WTC11 (cell line): ENCODE measurements around the gene RRAS. TPM values are rescaled to one million over a fixed set of nuclear protein-coding genes. Genes with fewer than 3 reads are reported as not detected.

ENCODE experiments used
- CREM ChIP-seq: sonication (generic); formaldehyde crosslinking; IDR thresholded peaks from 2 replicates; pipeline ENCODE4 v1.8.1; 2022; ENCODE audit warnings: mild to moderate bottlenecking, missing genetic modification reagents, moderate library complexity
- FOXJ3 ChIP-seq: sonication (generic); formaldehyde crosslinking; IDR thresholded peaks from 2 replicates; pipeline ENCODE4 v1.9.0; 2021; ENCODE audit warnings: missing genetic modification reagents, mild to moderate bottlenecking, borderline replicate concordance
- FOXK1 ChIP-seq: sonication (generic); formaldehyde crosslinking; IDR thresholded peaks from 2 replicates; pipeline ENCODE4 v1.8.0; 2022; ENCODE audit warnings: mild to moderate bottlenecking, moderate library complexity, missing genetic modification reagents
- FOXP1 ChIP-seq: sonication (generic); formaldehyde crosslinking; IDR thresholded peaks from 2 replicates; pipeline ENCODE4 v1.8.0; 2022; ENCODE audit warnings: missing genetic modification reagents, mild to moderate bottlenecking, moderate library complexity, borderline replicate concordance
- KAT7 ChIP-seq: sonication (generic); formaldehyde crosslinking; IDR thresholded peaks from 2 replicates; pipeline ENCODE4 v1.8.1; 2023; ENCODE audit warnings: missing genetic modification reagents, mild to moderate bottlenecking, borderline replicate concordance
- MXD4 ChIP-seq: fragments of 250-450 bp; sonication (Bioruptor Pico); IDR thresholded peaks from 2 replicates; pipeline ENCODE4 v1.8.0; 2021; ENCODE audit warnings: mild to moderate bottlenecking, moderate library complexity, borderline replicate concordance
- SMAD3 ChIP-seq: sonication (generic); formaldehyde crosslinking; IDR thresholded peaks from 2 replicates; pipeline ENCODE4 v1.8.0; 2022; ENCODE audit warnings: missing genetic modification reagents, mild to moderate bottlenecking, borderline replicate concordance
- TEAD1 ChIP-seq: sonication (generic); formaldehyde crosslinking; IDR thresholded peaks from 2 replicates; pipeline ENCODE4 v1.8.0; 2022; ENCODE audit warnings: mild to moderate bottlenecking, missing genetic modification reagents
- TP53 ChIP-seq: sonication (generic); formaldehyde crosslinking; IDR thresholded peaks from 2 replicates; pipeline ENCODE4 v1.8.1; 2023; ENCODE audit warnings: mild to moderate bottlenecking, missing genetic modification reagents
- ZBTB21 ChIP-seq: sonication (generic); formaldehyde crosslinking; IDR thresholded peaks from 2 replicates; pipeline ENCODE4 v1.8.1; 2023; ENCODE audit warnings: mild to moderate bottlenecking, missing genetic modification reagents, borderline replicate concordance
- ZNF232 ChIP-seq: sonication (generic); formaldehyde crosslinking; IDR thresholded peaks from 2 replicates; pipeline ENCODE4 v1.8.0; 2022; ENCODE audit warnings: mild to moderate bottlenecking, missing genetic modification reagents
- total RNA-seq: library from RNA; stranded (reverse); gene quantifications from 3 replicates; pipeline ENCODE4 v1.2.3, GENCODE V29; 2021
- TF ChIP-seq, protein P1 (sequence below): fragments of 250-450 bp; sonication (Bioruptor Pico); conservative IDR thresholded peaks from 2 replicates; pipeline ENCODE4 v1.9.0; 2021; ENCODE audit warnings: mild to moderate bottlenecking
- TF ChIP-seq, protein P2 (sequence below): sonication (generic); formaldehyde crosslinking; IDR thresholded peaks from 2 replicates; pipeline ENCODE4 v1.8.0; 2022; ENCODE audit warnings: mild to moderate bottlenecking, missing genetic modification reagents
- TF ChIP-seq, protein P3 (sequence below): fragments of 250-450 bp; sonication (Bioruptor Pico); IDR thresholded peaks from 2 replicates; pipeline ENCODE4 v1.9.0; 2021; ENCODE audit warnings: moderate library complexity, mild to moderate bottlenecking, inconsistent platforms, borderline replicate concordance
- TF ChIP-seq, protein P4 (sequence below): sonication (generic); formaldehyde crosslinking; IDR thresholded peaks from 2 replicates; pipeline ENCODE4 v1.8.0; 2022; ENCODE audit warnings: mild to moderate bottlenecking, missing genetic modification reagents
- TF ChIP-seq, protein P5 (sequence below): fragments of 250-450 bp; sonication (Bioruptor Pico); IDR thresholded peaks from 2 replicates; pipeline ENCODE4 v1.9.0; 2021; ENCODE audit warnings: mild to moderate bottlenecking, borderline replicate concordance
- TF ChIP-seq, protein P6 (sequence below): sonication (generic); formaldehyde crosslinking; IDR thresholded peaks from 2 replicates; pipeline ENCODE4 v1.8.1; 2022; ENCODE audit warnings: mild to moderate bottlenecking, missing genetic modification reagents, moderate library complexity, borderline replicate concordance
- TF ChIP-seq, protein P7 (sequence below): sonication (generic); formaldehyde crosslinking; IDR thresholded peaks from 2 replicates; pipeline ENCODE4 v1.8.0; 2022; ENCODE audit warnings: mild to moderate bottlenecking, missing genetic modification reagents
- TF ChIP-seq, protein P8 (sequence below): sonication (generic); formaldehyde crosslinking; conservative IDR thresholded peaks from 2 replicates; pipeline ENCODE4 v1.8.1; 2022; ENCODE audit warnings: mild to moderate bottlenecking, missing genetic modification reagents
- TF ChIP-seq, protein P9 (sequence below): fragments of 250-450 bp; sonication (Bioruptor Pico); IDR thresholded peaks from 2 replicates; pipeline ENCODE4 v2.1.2; 2022; ENCODE audit warnings: mild to moderate bottlenecking, moderate library complexity
- TF ChIP-seq, protein P10 (sequence below): sonication (generic); formaldehyde crosslinking; IDR thresholded peaks from 2 replicates; pipeline ENCODE4 v1.8.1; 2022; ENCODE audit warnings: mild to moderate bottlenecking, moderate library complexity, missing genetic modification reagents

RRAS gene
- total RNA-seq, 1 experiment from 2014 or later = 11.4 TPM

DNA sequence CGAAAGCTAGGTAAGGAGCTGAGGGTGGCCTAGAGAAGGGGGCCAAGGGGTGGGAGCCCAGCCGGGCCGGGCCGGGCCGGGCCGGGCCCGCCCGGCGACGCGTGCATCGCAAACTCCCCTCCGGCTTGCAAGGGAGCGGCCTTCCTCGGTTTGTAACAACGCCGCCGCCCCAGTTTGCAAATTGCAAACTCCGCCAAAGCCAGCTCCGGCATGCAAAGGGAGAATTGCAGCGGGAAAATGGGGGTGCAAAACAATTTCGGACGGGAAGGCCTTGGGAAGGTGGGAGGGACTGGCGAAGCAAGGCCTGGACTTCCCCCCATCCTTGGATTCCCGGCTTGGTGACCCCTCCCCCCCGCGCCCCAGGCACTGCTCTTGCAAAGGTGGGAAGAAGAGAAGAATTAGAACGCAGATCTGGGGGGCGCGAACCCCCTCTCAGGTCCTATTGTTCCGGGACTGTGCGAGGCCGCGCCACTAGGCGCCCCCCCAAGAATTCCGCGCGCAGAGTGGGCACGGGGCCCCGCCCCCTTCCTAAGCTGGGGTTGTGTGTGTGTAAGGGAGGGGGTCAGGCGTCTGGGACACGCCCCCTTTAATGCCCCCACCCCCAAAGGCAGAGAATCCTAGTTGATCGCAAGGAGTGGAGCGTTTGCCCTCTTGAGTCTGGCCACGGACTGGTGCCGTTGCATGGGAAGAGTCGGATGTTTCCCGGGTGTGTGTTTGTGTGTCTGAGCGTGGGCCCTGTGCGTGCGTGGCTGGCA, 48.0 kb downstream of the RRAS start (continued):
- TF ChIP-seq, protein P1, sequence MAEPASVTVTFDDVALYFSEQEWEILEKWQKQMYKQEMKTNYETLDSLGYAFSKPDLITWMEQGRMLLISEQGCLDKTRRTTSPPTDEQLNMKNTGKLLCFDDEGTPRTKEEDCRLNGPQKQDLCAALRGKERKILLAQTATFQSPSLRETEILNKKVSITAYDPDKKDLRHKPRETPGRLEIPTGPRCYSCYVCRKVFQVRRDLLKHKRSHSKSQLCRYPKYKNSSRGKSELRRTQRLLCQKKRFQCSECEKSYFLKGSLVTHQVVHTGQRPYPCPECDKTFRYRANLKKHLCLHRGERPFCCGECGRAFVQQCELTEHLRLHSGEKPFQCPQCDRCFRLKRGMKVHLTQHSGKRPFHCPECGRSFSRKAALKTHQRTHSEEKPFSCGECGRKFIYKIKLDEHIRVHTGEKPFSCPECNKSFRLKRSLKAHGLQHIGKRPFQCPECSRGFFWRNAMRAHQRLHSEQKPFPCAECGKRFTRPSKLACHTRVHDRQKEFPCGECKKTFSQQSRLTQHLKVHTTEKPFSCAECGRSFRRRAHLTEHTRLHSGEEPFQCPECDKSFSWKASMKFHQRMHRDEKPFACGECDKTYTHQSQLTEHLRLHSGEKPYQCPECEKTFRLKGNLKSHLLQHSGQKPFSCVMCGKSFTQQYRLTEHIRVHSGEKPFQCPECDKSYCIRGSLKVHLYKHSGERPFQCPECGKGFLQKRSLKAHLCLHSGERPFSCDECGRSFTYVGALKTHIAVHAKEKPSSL = no peak
- TF ChIP-seq MXD4 (CRISPR knock-in tag) (no peak), TEAD1 (CRISPR knock-in tag) (no peak), FOXP1 (CRISPR knock-in tag) (no peak), CREM (CRISPR knock-in tag) (no peak), FOXJ3 (CRISPR knock-in tag) (no peak), KAT7 (CRISPR knock-in tag) (no peak), TP53 (CRISPR knock-in tag) (0 out of 2 replicates have a peak, but pooled peaks have one; percentile 57), SMAD3 (CRISPR knock-in tag) (no peak), ZBTB21 (CRISPR knock-in tag) (no peak), FOXK1 (CRISPR knock-in tag) (peak; percentile 40; the same call in 1 of the 2 replicates), ZNF232 (CRISPR knock-in tag) (no peak)
- TF ChIP-seq, protein P2, sequence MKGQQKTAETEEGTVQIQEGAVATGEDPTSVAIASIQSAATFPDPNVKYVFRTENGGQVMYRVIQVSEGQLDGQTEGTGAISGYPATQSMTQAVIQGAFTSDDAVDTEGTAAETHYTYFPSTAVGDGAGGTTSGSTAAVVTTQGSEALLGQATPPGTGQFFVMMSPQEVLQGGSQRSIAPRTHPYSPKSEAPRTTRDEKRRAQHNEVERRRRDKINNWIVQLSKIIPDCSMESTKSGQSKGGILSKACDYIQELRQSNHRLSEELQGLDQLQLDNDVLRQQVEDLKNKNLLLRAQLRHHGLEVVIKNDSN (CRISPR knock-in tag) = 0 out of 2 replicates have a peak, but pooled peaks have one; percentile 18
- TF ChIP-seq, protein P3, sequence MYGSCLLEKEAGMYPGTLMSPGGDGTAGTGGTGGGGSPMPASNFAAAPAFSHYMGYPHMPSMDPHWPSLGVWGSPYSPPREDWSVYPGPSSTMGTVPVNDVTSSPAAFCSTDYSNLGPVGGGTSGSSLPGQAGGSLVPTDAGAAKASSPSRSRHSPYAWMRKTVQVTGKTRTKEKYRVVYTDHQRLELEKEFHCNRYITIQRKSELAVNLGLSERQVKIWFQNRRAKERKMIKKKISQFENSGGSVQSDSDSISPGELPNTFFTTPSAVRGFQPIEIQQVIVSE (CRISPR knock-in tag) = no peak
- TF ChIP-seq, protein P4, sequence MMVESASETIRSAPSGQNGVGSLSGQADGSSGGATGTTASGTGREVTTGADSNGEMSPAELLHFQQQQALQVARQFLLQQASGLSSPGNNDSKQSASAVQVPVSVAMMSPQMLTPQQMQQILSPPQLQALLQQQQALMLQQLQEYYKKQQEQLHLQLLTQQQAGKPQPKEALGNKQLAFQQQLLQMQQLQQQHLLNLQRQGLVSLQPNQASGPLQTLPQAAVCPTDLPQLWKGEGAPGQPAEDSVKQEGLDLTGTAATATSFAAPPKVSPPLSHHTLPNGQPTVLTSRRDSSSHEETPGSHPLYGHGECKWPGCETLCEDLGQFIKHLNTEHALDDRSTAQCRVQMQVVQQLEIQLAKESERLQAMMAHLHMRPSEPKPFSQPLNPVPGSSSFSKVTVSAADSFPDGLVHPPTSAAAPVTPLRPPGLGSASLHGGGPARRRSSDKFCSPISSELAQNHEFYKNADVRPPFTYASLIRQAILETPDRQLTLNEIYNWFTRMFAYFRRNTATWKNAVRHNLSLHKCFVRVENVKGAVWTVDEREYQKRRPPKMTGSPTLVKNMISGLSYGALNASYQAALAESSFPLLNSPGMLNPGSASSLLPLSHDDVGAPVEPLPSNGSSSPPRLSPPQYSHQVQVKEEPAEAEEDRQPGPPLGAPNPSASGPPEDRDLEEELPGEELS = no peak
- TF ChIP-seq, protein P5, sequence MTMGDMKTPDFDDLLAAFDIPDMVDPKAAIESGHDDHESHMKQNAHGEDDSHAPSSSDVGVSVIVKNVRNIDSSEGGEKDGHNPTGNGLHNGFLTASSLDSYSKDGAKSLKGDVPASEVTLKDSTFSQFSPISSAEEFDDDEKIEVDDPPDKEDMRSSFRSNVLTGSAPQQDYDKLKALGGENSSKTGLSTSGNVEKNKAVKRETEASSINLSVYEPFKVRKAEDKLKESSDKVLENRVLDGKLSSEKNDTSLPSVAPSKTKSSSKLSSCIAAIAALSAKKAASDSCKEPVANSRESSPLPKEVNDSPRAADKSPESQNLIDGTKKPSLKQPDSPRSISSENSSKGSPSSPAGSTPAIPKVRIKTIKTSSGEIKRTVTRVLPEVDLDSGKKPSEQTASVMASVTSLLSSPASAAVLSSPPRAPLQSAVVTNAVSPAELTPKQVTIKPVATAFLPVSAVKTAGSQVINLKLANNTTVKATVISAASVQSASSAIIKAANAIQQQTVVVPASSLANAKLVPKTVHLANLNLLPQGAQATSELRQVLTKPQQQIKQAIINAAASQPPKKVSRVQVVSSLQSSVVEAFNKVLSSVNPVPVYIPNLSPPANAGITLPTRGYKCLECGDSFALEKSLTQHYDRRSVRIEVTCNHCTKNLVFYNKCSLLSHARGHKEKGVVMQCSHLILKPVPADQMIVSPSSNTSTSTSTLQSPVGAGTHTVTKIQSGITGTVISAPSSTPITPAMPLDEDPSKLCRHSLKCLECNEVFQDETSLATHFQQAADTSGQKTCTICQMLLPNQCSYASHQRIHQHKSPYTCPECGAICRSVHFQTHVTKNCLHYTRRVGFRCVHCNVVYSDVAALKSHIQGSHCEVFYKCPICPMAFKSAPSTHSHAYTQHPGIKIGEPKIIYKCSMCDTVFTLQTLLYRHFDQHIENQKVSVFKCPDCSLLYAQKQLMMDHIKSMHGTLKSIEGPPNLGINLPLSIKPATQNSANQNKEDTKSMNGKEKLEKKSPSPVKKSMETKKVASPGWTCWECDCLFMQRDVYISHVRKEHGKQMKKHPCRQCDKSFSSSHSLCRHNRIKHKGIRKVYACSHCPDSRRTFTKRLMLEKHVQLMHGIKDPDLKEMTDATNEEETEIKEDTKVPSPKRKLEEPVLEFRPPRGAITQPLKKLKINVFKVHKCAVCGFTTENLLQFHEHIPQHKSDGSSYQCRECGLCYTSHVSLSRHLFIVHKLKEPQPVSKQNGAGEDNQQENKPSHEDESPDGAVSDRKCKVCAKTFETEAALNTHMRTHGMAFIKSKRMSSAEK (CRISPR knock-in tag) = no peak
- TF ChIP-seq, protein P6, sequence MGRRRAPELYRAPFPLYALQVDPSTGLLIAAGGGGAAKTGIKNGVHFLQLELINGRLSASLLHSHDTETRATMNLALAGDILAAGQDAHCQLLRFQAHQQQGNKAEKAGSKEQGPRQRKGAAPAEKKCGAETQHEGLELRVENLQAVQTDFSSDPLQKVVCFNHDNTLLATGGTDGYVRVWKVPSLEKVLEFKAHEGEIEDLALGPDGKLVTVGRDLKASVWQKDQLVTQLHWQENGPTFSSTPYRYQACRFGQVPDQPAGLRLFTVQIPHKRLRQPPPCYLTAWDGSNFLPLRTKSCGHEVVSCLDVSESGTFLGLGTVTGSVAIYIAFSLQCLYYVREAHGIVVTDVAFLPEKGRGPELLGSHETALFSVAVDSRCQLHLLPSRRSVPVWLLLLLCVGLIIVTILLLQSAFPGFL (CRISPR knock-in tag) = no peak
- TF ChIP-seq, protein P7, sequence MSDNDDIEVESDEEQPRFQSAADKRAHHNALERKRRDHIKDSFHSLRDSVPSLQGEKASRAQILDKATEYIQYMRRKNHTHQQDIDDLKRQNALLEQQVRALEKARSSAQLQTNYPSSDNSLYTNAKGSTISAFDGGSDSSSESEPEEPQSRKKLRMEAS = peak; percentile 46; the same call in 1 of the 2 replicates
- TF ChIP-seq, protein P8, sequence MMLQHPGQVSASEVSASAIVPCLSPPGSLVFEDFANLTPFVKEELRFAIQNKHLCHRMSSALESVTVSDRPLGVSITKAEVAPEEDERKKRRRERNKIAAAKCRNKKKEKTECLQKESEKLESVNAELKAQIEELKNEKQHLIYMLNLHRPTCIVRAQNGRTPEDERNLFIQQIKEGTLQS (CRISPR knock-in tag) = no peak
- TF ChIP-seq, protein P9, sequence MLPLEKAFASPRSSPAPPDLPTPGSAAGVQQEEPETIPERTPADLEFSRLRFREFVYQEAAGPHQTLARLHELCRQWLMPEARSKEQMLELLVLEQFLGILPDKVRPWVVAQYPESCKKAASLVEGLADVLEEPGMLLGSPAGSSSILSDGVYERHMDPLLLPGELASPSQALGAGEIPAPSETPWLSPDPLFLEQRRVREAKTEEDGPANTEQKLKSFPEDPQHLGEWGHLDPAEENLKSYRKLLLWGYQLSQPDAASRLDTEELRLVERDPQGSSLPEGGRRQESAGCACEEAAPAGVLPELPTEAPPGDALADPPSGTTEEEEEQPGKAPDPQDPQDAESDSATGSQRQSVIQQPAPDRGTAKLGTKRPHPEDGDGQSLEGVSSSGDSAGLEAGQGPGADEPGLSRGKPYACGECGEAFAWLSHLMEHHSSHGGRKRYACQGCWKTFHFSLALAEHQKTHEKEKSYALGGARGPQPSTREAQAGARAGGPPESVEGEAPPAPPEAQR (CRISPR knock-in tag) = no peak
- TF ChIP-seq, protein P10, sequence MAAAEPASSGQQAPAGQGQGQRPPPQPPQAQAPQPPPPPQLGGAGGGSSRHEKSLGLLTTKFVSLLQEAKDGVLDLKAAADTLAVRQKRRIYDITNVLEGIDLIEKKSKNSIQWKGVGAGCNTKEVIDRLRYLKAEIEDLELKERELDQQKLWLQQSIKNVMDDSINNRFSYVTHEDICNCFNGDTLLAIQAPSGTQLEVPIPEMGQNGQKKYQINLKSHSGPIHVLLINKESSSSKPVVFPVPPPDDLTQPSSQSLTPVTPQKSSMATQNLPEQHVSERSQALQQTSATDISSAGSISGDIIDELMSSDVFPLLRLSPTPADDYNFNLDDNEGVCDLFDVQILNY = no peak
